Measurements from ENCODE around the gene C3orf20. TPM values are rescaled to one million over a fixed set of nuclear protein-coding genes. Genes with fewer than 3 reads are reported as not detected.

The C3orf20 gene
- polyA plus RNA-seq, 1 donor from 2014 or later, result not detected

DNA sequence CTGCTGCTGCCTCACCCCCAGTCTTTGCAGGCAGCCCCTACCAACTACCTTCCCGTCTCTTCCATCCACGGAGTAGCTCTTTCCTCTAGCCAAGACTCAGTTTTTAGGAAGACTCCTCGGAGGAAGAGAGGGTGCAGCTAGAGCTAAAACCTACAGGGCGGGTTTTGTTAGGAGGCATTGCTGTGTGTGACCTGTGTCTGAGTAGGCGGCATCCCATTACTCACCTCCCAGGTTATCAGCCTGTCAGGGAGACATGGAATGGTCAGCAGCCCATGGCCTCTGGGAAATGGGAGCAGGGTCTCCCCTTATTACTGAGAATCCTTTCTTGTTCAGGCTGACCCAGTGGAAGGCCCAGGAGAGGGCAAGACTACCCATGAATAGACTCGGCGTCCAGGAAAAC is 100.1 kb downstream of the C3orf20 start:
- TF ChIP-seq EZH2 (IDR thresholded peaks at IDR 0.05; ENCODE audit: borderline replicate concordance, insufficient read depth, low read length, poor library complexity, severe bottlenecking) (no peak), EP300 (conservative IDR thresholded peaks at IDR 0.05; ENCODE audit: poor library complexity, severe bottlenecking) (no peak), POLR2AphosphoS5 (IDR thresholded peaks at IDR 0.05) (no peak), SMC3 (conservative IDR thresholded peaks at IDR 0.05; ENCODE audit: poor library complexity) (no peak), MXI1 (conservative IDR thresholded peaks at IDR 0.05; ENCODE audit: poor library complexity, severe bottlenecking) (no peak), CTCF (IDR thresholded peaks at IDR 0.05; ENCODE audit: poor library complexity, severe bottlenecking) (no peak), TAF1 (IDR thresholded peaks at IDR 0.05; ENCODE audit: low read depth) (no peak), RAD21 (conservative IDR thresholded peaks at IDR 0.05) (no peak)
- TF ChIP-seq, protein P1, sequence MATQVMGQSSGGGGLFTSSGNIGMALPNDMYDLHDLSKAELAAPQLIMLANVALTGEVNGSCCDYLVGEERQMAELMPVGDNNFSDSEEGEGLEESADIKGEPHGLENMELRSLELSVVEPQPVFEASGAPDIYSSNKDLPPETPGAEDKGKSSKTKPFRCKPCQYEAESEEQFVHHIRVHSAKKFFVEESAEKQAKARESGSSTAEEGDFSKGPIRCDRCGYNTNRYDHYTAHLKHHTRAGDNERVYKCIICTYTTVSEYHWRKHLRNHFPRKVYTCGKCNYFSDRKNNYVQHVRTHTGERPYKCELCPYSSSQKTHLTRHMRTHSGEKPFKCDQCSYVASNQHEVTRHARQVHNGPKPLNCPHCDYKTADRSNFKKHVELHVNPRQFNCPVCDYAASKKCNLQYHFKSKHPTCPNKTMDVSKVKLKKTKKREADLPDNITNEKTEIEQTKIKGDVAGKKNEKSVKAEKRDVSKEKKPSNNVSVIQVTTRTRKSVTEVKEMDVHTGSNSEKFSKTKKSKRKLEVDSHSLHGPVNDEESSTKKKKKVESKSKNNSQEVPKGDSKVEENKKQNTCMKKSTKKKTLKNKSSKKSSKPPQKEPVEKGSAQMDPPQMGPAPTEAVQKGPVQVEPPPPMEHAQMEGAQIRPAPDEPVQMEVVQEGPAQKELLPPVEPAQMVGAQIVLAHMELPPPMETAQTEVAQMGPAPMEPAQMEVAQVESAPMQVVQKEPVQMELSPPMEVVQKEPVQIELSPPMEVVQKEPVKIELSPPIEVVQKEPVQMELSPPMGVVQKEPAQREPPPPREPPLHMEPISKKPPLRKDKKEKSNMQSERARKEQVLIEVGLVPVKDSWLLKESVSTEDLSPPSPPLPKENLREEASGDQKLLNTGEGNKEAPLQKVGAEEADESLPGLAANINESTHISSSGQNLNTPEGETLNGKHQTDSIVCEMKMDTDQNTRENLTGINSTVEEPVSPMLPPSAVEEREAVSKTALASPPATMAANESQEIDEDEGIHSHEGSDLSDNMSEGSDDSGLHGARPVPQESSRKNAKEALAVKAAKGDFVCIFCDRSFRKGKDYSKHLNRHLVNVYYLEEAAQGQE (IDR thresholded peaks at IDR 0.05; ENCODE audit: borderline replicate concordance), result no peak
- H3K27ac ChIP-seq (ENCODE audit: low read length), result no peak overlapping the region
- H4K20me1 ChIP-seq (ENCODE audit: insufficient read depth), result no peaks in the 10 kb centered on the region
- H3K27me3 ChIP-seq (ENCODE audit: insufficient read depth, low read depth, low read length), result no peaks in the 10 kb centered on the region
- H3K4me2 ChIP-seq (ENCODE audit: low read length), result no peak overlapping the region
- H2AFZ ChIP-seq (ENCODE audit: low read depth, low read length), result no peak overlapping the region
- no peaks in the 10 kb centered on the region for H3K36me3 ChIP-seq (ENCODE audit: insufficient read depth, low read length)
- H3K9me3 ChIP-seq (ENCODE audit: low read length), result no peaks in the 10 kb centered on the region
- no peaks in the 10 kb centered on the region for H3K9me2 ChIP-seq (ENCODE audit: insufficient read depth, low read length)
- H3F3A ChIP-seq (ENCODE audit: insufficient read depth, low read length, poor library complexity, severe bottlenecking), result no peaks in the 10 kb centered on the region
- no peaks in the 10 kb centered on the region for H3K79me2 ChIP-seq (replicated peaks; ENCODE audit: insufficient read depth, low read length)
- H3K4me3 ChIP-seq (ENCODE audit: low read length), result no peak overlapping the region
- no peak overlapping the region for H3K9ac ChIP-seq (ENCODE audit: low read length)

GRCh38 chr3:14775563-14775962 is 100.6 kb downstream of the C3orf20 start:
- Histone ChIP-seq H3K27ac (ENCODE audit: low read length) (no peak overlapping the region), H3K9ac (ENCODE audit: low read length) (no peak overlapping the region), H3F3A (ENCODE audit: insufficient read depth, low read length, poor library complexity, severe bottlenecking) (no peaks in the 10 kb centered on the region), H3K27me3 (ENCODE audit: insufficient read depth, low read depth, low read length) (no peaks in the 10 kb centered on the region), H2AFZ (ENCODE audit: low read depth, low read length) (no peak overlapping the region), H3K9me2 (ENCODE audit: insufficient read depth, low read length) (no peaks in the 10 kb centered on the region), H4K20me1 (ENCODE audit: insufficient read depth) (no peaks in the 10 kb centered on the region), H3K9me3 (ENCODE audit: low read length) (no peaks in the 10 kb centered on the region), H3K36me3 (ENCODE audit: insufficient read depth, low read length) (no peaks in the 10 kb centered on the region), H3K4me2 (ENCODE audit: low read length) (no peak overlapping the region), H3K79me2 (replicated peaks; ENCODE audit: insufficient read depth, low read length) (no peaks in the 10 kb centered on the region), H3K4me3 (ENCODE audit: low read length) (no peak overlapping the region)
- no peak for TF ChIP-seq RAD21 (conservative IDR thresholded peaks at IDR 0.05)
- TF ChIP-seq CTCF (IDR thresholded peaks at IDR 0.05; ENCODE audit: poor library complexity, severe bottlenecking), result no peak
- no peak for TF ChIP-seq EP300 (conservative IDR thresholded peaks at IDR 0.05; ENCODE audit: poor library complexity, severe bottlenecking)
- no peak for TF ChIP-seq EZH2 (IDR thresholded peaks at IDR 0.05; ENCODE audit: borderline replicate concordance, insufficient read depth, low read length, poor library complexity, severe bottlenecking)
- TF ChIP-seq MXI1 (conservative IDR thresholded peaks at IDR 0.05; ENCODE audit: poor library complexity, severe bottlenecking), result no peak
- TF ChIP-seq POLR2AphosphoS5 (IDR thresholded peaks at IDR 0.05), result no peak
- TF ChIP-seq, protein P1 (IDR thresholded peaks at IDR 0.05; ENCODE audit: borderline replicate concordance), result no peak

Data from neural cell (in vitro differentiated cells).